Measurements from ENCODE around the gene RALB.

The RALB gene

GRCh38 chr2:120262150-120262549 lies 9.5 kb downstream of the RALB start:
- Histone ChIP-seq H3K9me3 (ENCODE audit: control insufficient read depth, low read length) (no peaks in the 10 kb centered on the region), H3K27ac (ENCODE audit: insufficient read depth, low read depth, low read length, poor library complexity, severe bottlenecking) (no peak overlapping the region), H3K36me3 (ENCODE audit: control insufficient read depth, insufficient read depth, low read length) (no peaks in the 10 kb centered on the region), H3K4me3 (ENCODE audit: insufficient read depth, low read depth, low read length) (no peak overlapping the region), H3K27me3 (ENCODE audit: control insufficient read depth, insufficient read depth, low read length, poor library complexity, severe bottlenecking) (no peaks in the 10 kb centered on the region), H3K4me1 (ENCODE audit: control insufficient read depth, insufficient read depth, low read length) (peaks cover 7% of the 10 kb centered on the region)
- WGBS, 2 experiments, result 45 to 50% methylated on average over 2 of the region's 2 CpGs

GRCh38 chr2:120262761-120263428 lies 10.2 kb downstream of the RALB start:
- Histone ChIP-seq H3K4me1 (ENCODE audit: control insufficient read depth, insufficient read depth, low read length) (peaks cover 7% of the 10 kb centered on the region), H3K36me3 (ENCODE audit: control insufficient read depth, insufficient read depth, low read length) (no peaks in the 10 kb centered on the region), H3K4me3 (ENCODE audit: insufficient read depth, low read depth, low read length) (no peak overlapping the region), H3K27me3 (ENCODE audit: control insufficient read depth, insufficient read depth, low read length, poor library complexity, severe bottlenecking) (no peaks in the 10 kb centered on the region), H3K9me3 (ENCODE audit: control insufficient read depth, low read length) (no peaks in the 10 kb centered on the region), H3K27ac (ENCODE audit: insufficient read depth, low read depth, low read length, poor library complexity, severe bottlenecking) (no peak overlapping the region)
- WGBS, 2 experiments, result 76 to 79% methylated on average over 10 of the region's 10 CpGs

GRCh38 chr2:120265006-120265405 lies 12.4 kb downstream of the RALB start:
- Histone ChIP-seq H3K9me3 (ENCODE audit: control insufficient read depth, low read length) (no peaks in the 10 kb centered on the region), H3K27ac (ENCODE audit: insufficient read depth, low read depth, low read length, poor library complexity, severe bottlenecking) (no peak overlapping the region), H3K36me3 (ENCODE audit: control insufficient read depth, insufficient read depth, low read length) (no peaks in the 10 kb centered on the region), H3K4me3 (ENCODE audit: insufficient read depth, low read depth, low read length) (no peak overlapping the region), H3K27me3 (ENCODE audit: control insufficient read depth, insufficient read depth, low read length, poor library complexity, severe bottlenecking) (no peaks in the 10 kb centered on the region), H3K4me1 (ENCODE audit: control insufficient read depth, insufficient read depth, low read length) (peaks cover 7% of the 10 kb centered on the region)
- WGBS, 2 experiments, result 93 to 94% methylated on average over 12 of the region's 12 CpGs

- peaks cover 6% of the 10 kb centered on the region for H3K4me1 ChIP-seq (ENCODE audit: control insufficient read depth, insufficient read depth, low read length)
- WGBS, 2 experiments, result 91 to 96% methylated on average over 8 of the region's 8 CpGs
Measured at GRCh38 chr2:120267348-120267747, 14.7 kb downstream of the RALB start.

GRCh38 chr2:120269076-120269744 lies 16.6 kb downstream of the RALB start:
- Histone ChIP-seq H3K36me3 (ENCODE audit: control insufficient read depth, insufficient read depth, low read length) (no peaks in the 10 kb centered on the region), H3K9me3 (ENCODE audit: control insufficient read depth, low read length) (no peaks in the 10 kb centered on the region), H3K4me3 (ENCODE audit: insufficient read depth, low read depth, low read length) (no peak overlapping the region), H3K27me3 (ENCODE audit: control insufficient read depth, insufficient read depth, low read length, poor library complexity, severe bottlenecking) (no peaks in the 10 kb centered on the region), H3K4me1 (ENCODE audit: control insufficient read depth, insufficient read depth, low read length) (no peaks in the 10 kb centered on the region), H3K27ac (ENCODE audit: insufficient read depth, low read depth, low read length, poor library complexity, severe bottlenecking) (no peak overlapping the region)
- 96% methylated on average over 11 of the region's 11 CpGs for WGBS, 2 experiments

More at GRCh38 chr2:120267348-120267747, 14.7 kb downstream of the RALB start:
- Histone ChIP-seq H3K9me3 (ENCODE audit: control insufficient read depth, low read length) (no peaks in the 10 kb centered on the region), H3K4me3 (ENCODE audit: insufficient read depth, low read depth, low read length) (no peak overlapping the region), H3K27me3 (ENCODE audit: control insufficient read depth, insufficient read depth, low read length, poor library complexity, severe bottlenecking) (no peaks in the 10 kb centered on the region), H3K27ac (ENCODE audit: insufficient read depth, low read depth, low read length, poor library complexity, severe bottlenecking) (no peak overlapping the region), H3K36me3 (ENCODE audit: control insufficient read depth, insufficient read depth, low read length) (no peaks in the 10 kb centered on the region)

- Histone ChIP-seq H3K4me3 (ENCODE audit: insufficient read depth, low read depth, low read length) (no peak overlapping the region), H3K4me1 (ENCODE audit: control insufficient read depth, insufficient read depth, low read length) (no peaks in the 10 kb centered on the region), H3K27ac (ENCODE audit: insufficient read depth, low read depth, low read length, poor library complexity, severe bottlenecking) (no peak overlapping the region), H3K9me3 (ENCODE audit: control insufficient read depth, low read length) (no peaks in the 10 kb centered on the region), H3K36me3 (ENCODE audit: control insufficient read depth, insufficient read depth, low read length) (no peaks in the 10 kb centered on the region), H3K27me3 (ENCODE audit: control insufficient read depth, insufficient read depth, low read length, poor library complexity, severe bottlenecking) (no peaks in the 10 kb centered on the region)
- 95 to 100% methylated on average over 1 of the region's 1 CpG for WGBS, 2 experiments
Measured at GRCh38 chr2:120269816-120270215, 17.2 kb downstream of the RALB start.

- no peak overlapping the region for H3K27ac ChIP-seq (ENCODE audit: insufficient read depth, low read depth, low read length, poor library complexity, severe bottlenecking)
- H3K27me3 ChIP-seq (ENCODE audit: control insufficient read depth, insufficient read depth, low read length, poor library complexity, severe bottlenecking), result no peaks in the 10 kb centered on the region
- H3K4me3 ChIP-seq (ENCODE audit: insufficient read depth, low read depth, low read length), result no peak overlapping the region
- WGBS, 2 experiments, result 96 to 98% methylated on average over 1 of the region's 1 CpG
- H3K36me3 ChIP-seq (ENCODE audit: control insufficient read depth, insufficient read depth, low read length), result peaks cover 3% of the 10 kb centered on the region
- H3K4me1 ChIP-seq (ENCODE audit: control insufficient read depth, insufficient read depth, low read length), result no peaks in the 10 kb centered on the region
- peaks cover 4% of the 10 kb centered on the region for H3K9me3 ChIP-seq (ENCODE audit: control insufficient read depth, low read length)
Measured at GRCh38 chr2:120271711-120272379, 19.2 kb downstream of the RALB start.

GRCh38 chr2:120272763-120273481 lies 20.3 kb downstream of the RALB start:
- no peak overlapping the region for H3K4me3 ChIP-seq (ENCODE audit: insufficient read depth, low read depth, low read length)
- 89 to 91% methylated on average over 4 of the region's 4 CpGs for WGBS, 2 experiments

GRCh38 chr2:120275617-120276400 lies 23.2 kb downstream of the RALB start:
- H3K4me1 ChIP-seq (ENCODE audit: control insufficient read depth, insufficient read depth, low read length), result peaks cover 15% of the 10 kb centered on the region
- no peaks in the 10 kb centered on the region for H3K27me3 ChIP-seq (ENCODE audit: control insufficient read depth, insufficient read depth, low read length, poor library complexity, severe bottlenecking)
- H3K4me3 ChIP-seq (ENCODE audit: insufficient read depth, low read depth, low read length), result no peak overlapping the region
- peaks cover 4% of the 10 kb centered on the region for H3K9me3 ChIP-seq (ENCODE audit: control insufficient read depth, low read length)
- WGBS, 2 experiments, result 87 to 91% methylated on average over 8 of the region's 8 CpGs
- no peak overlapping the region for H3K27ac ChIP-seq (ENCODE audit: insufficient read depth, low read depth, low read length, poor library complexity, severe bottlenecking)
- peaks cover 12% of the 10 kb centered on the region for H3K36me3 ChIP-seq (ENCODE audit: control insufficient read depth, insufficient read depth, low read length)

More at GRCh38 chr2:120272763-120273481, 20.3 kb downstream of the RALB start:
- Histone ChIP-seq H3K27me3 (ENCODE audit: control insufficient read depth, insufficient read depth, low read length, poor library complexity, severe bottlenecking) (no peaks in the 10 kb centered on the region), H3K36me3 (ENCODE audit: control insufficient read depth, insufficient read depth, low read length) (peaks cover 3% of the 10 kb centered on the region), H3K27ac (ENCODE audit: insufficient read depth, low read depth, low read length, poor library complexity, severe bottlenecking) (no peak overlapping the region), H3K9me3 (ENCODE audit: control insufficient read depth, low read length) (peaks cover 4% of the 10 kb centered on the region), H3K4me1 (ENCODE audit: control insufficient read depth, insufficient read depth, low read length) (peaks cover 3% of the 10 kb centered on the region)

Data from ectodermal cell (in vitro differentiated cells).